Stomach (tissue), 9 donors: ENCODE results near the gene WDR86. TPM values are rescaled to one million over a fixed set of nuclear protein-coding genes. Genes with fewer than 3 reads are reported as not detected.

Source experiments
- DNase-seq, 2 donors: peaks; one replicate each; pipeline versions ENCODE4 v3.0.0 to v3.0.0-alpha.2; 2013 to 2019
- H3K27ac ChIP-seq, 5 donors: fragments of 200-600 bp in 4 of 5; sonication (generic) in 4 of 5; one replicate each; pipeline ENCODE4 v1.5.1; 2013 to 2019; ENCODE audit warnings: mild to moderate bottlenecking in 1 of 5, moderate library complexity in 1 of 5
- H3K27me3 ChIP-seq, 3 donors: fragments of 200-600 bp; sonication (generic); one replicate each; pipeline ENCODE4 v1.5.1; 2017 to 2019; ENCODE audit warnings: mixed run types in 1 of 3
- H3K36me3 ChIP-seq, 4 donors: fragments of 200-600 bp; sonication (generic); 1 replicate in 3 of 4; 2 replicates in 1 of 4; pipeline ENCODE4 v1.5.1; 2016 to 2019
- H3K4me1 ChIP-seq, 4 donors: fragments of 200-600 bp; sonication (generic); one replicate each; pipeline ENCODE4 v1.5.1; 2016 to 2019
- H3K4me3 ChIP-seq, 4 donors: fragments of 200-600 bp; sonication (generic) in 3 of 4; one replicate each; pipeline ENCODE4 v1.5.1; 2016 to 2019; ENCODE audit warnings: mild to moderate bottlenecking in 1 of 4
- H3K9me3 ChIP-seq, 4 donors: fragments of 200-600 bp; sonication (generic); one replicate each; pipeline ENCODE4 v1.5.1; 2016 to 2019
- CTCF ChIP-seq, 7 experiments: fragments of 450-650 bp in 4 of 7; fragments of 200-600 bp in 3 of 7; sonication (generic) in 3 of 7; IDR thresholded peaks; one replicate each; pipeline ENCODE4 v1.5.1; 2016 to 2019; ENCODE audit warnings: antibody characterized with exemption in 7 of 7, control low read depth in 2 of 7, mild to moderate bottlenecking in 1 of 7
- EP300 ChIP-seq: sonication (generic); formaldehyde crosslinking; IDR thresholded peaks from one replicate; pipeline ENCODE4 v1.6.1; 2017; ENCODE audit warnings: antibody characterized with exemption
- POLR2A ChIP-seq, 4 donors: fragments of 450-650 bp; IDR thresholded peaks; one replicate each; pipeline ENCODE4 v1.6.1; 2016; ENCODE audit warnings: antibody characterized with exemption in 4 of 4, control low read depth in 2 of 4, mild to moderate bottlenecking in 1 of 4, moderate library complexity in 1 of 4
- POLR2AphosphoS5 ChIP-seq, 3 donors: sonication (generic); formaldehyde crosslinking; IDR thresholded peaks; one replicate each; pipeline ENCODE4 v1.6.1; 2016; ENCODE audit warnings: antibody characterized with exemption in 3 of 3
- WGBS, 5 donors: extraction: QIAGEN DNeasy Blood & Tissue Kit in 3 of 5; methylation state at CpG; one replicate each; pipeline versions ENCODE4 v1.1.5 to v1.1.7; 2013 to 2018; 5-methylcytosine and 5-hydroxymethylcytosine counted together
- intact Hi-C: fragments of 100-400 bp; cut with DNase I; formaldehyde crosslinking; loops from one replicate; pipeline ENCODE4 v1.15.1; 2023; ENCODE audit warnings: low total_unique reads
- polyA plus RNA-seq, 3 donors: library from polyadenylated mRNA; stranded (reverse); fragments of 200-250 nt; gene quantifications; one replicate each; pipeline ENCODE4 v1.2.3, GENCODE V29; 2013
- total RNA-seq, 5 donors: library from RNA; depleted of rRNA; stranded (reverse); fragments of >200 nt; gene quantifications; one replicate each; pipeline versions ENCODE4 v1.1.0 to v1.2.3, GENCODE V29; 2014 to 2016
- donor health status: healthy with polysubstance abuse.
- donor health status: Bipolar disorder and iron deficiency.
- donor health status: healthy.

Gene WDR86
- total and polyA plus RNA-seq, 8 donors: 1.2 to 15.8 (median 5.2) TPM

- H3K4me3 ChIP-seq: no peak overlapping the region
- peaks cover 21 to 26% (median 23%) of the 10 kb centered on the region in 4 donors for H3K4me1 ChIP-seq
- no peak overlapping the region for H3K27ac ChIP-seq
- no peak for TF ChIP-seq CTCF (IDR thresholded peaks at IDR 0.05)
- no peak for TF ChIP-seq POLR2A (IDR thresholded peaks at IDR 0.05)
- TF ChIP-seq EP300: no peak
- TF ChIP-seq POLR2AphosphoS5 (IDR thresholded peaks at IDR 0.05): no peak
- peaks cover 0 to 48% (median 28%) of the 10 kb centered on the region in 3 donors for H3K27me3 ChIP-seq
- DNase-seq: no peak
- 77 to 86% (median 83%) methylated on average over 7 to 26 of the region's 26 CpGs for WGBS, 5 donors
- intact Hi-C loops: no loop called here
- H3K36me3 ChIP-seq: peaks cover 0 to 2% (median 0%) of the 10 kb centered on the region in 4 donors
- no peaks in the 10 kb centered on the region for H3K9me3 ChIP-seq
Measured at GRCh38 chr7:151384776-151385625, 24.8 kb downstream of the WDR86 start.

- DNase-seq: no peak
- WGBS, 5 donors: 79 to 96% (median 85%) methylated on average over 6 of the region's 6 CpGs
- Histone ChIP-seq H3K27me3 (peaks cover 0 to 48% (median 28%) of the 10 kb centered on the region in 3 donors), H3K4me1 (peaks cover 21 to 26% (median 23%) of the 10 kb centered on the region in 4 donors), H3K27ac (no peak overlapping the region), H3K4me3 (no peak overlapping the region), H3K36me3 (peaks cover 0 to 9% (median 3%) of the 10 kb centered on the region in 4 donors), H3K9me3 (no peaks in the 10 kb centered on the region)
- intact Hi-C loops: no loop called here
- TF ChIP-seq CTCF (IDR thresholded peaks at IDR 0.05) (no peak), POLR2A (IDR thresholded peaks at IDR 0.05) (no peak), POLR2AphosphoS5 (IDR thresholded peaks at IDR 0.05) (no peak), EP300 (no peak)
Measured at GRCh38 chr7:151384352-151384697, 25.5 kb downstream of the WDR86 start.

- peaks cover 0 to 48% (median 28%) of the 10 kb centered on the region in 3 donors for H3K27me3 ChIP-seq
- no peaks in the 10 kb centered on the region for H3K9me3 ChIP-seq
- peaks cover 1 to 12% (median 7%) of the 10 kb centered on the region in 4 donors for H3K36me3 ChIP-seq
- no peak for TF ChIP-seq EP300
- TF ChIP-seq POLR2AphosphoS5 (IDR thresholded peaks at IDR 0.05): no peak
- TF ChIP-seq CTCF (IDR thresholded peaks at IDR 0.05): no peak
- TF ChIP-seq POLR2A (IDR thresholded peaks at IDR 0.05): no peak
- no peak for DNase-seq
- H3K27ac ChIP-seq: no peak overlapping the region
- WGBS, 5 donors: 78 to 86% (median 83%) methylated on average over 15 of the region's 15 CpGs
- no peak overlapping the region for H3K4me3 ChIP-seq
- intact Hi-C loops: no loop called here
- H3K4me1 ChIP-seq: peaks cover 21 to 26% (median 23%) of the 10 kb centered on the region in 4 donors
Measured at GRCh38 chr7:151383638-151384351, 26.0 kb downstream of the WDR86 start.

- Histone ChIP-seq H3K4me3 (peak overlapping the region; percentile 35 to 52 (median 40)), H3K27me3 (peaks cover 0 to 48% (median 28%) of the 10 kb centered on the region in 3 donors), H3K4me1 (peaks cover 21 to 26% (median 23%) of the 10 kb centered on the region in 4 donors), H3K27ac (no peak overlapping the region), H3K9me3 (no peaks in the 10 kb centered on the region), H3K36me3 (peaks cover 13 to 27% (median 22%) of the 10 kb centered on the region in 4 donors)
- DNase-seq: peak in 1 of 2 donors; percentile 30
- WGBS, 5 donors: 22 to 38% (median 29%) methylated on average over 24 to 37 of the region's 37 CpGs
- intact Hi-C loops: no loop called here
- TF ChIP-seq EP300 (no peak), CTCF (IDR thresholded peaks at IDR 0.05) (no peak), POLR2A (IDR thresholded peaks at IDR 0.05) (no peak), POLR2AphosphoS5 (IDR thresholded peaks at IDR 0.05) (no peak)
Measured at GRCh38 chr7:151382079-151382885, 27.6 kb downstream of the WDR86 start.
